Cerebellar cortex (tissue), 1 donor: ENCODE data around the gene LCN10.

Experiments
- DNase-seq: peaks from one replicate; pipeline ENCODE4 v3.0.0-alpha.2; 2015; ENCODE audit warnings: low spot score

Gene LCN10

GRCh38 chr9:136754626-136755301, 12.0 kb upstream of the LCN10 start:
- DNase-seq = no peak

GRCh38 chr9:136754059-136754572, 11.4 kb upstream of the LCN10 start:
- DNase-seq = no peak

GRCh38 chr9:136753371-136754058, 10.8 kb upstream of the LCN10 start:
- no peak for DNase-seq

- no peak for DNase-seq
Measured at GRCh38 chr9:136751814-136752213, 9.1 kb upstream of the LCN10 start.

- DNase-seq = no peak
Measured at GRCh38 chr9:136751244-136751643, 8.5 kb upstream of the LCN10 start.

- no peak for DNase-seq
Measured at GRCh38 chr9:136750526-136750925, 7.8 kb upstream of the LCN10 start.

GRCh38 chr9:136748666-136749611, 6.2 kb upstream of the LCN10 start:
- no peak for DNase-seq

- no peak for DNase-seq
Measured at GRCh38 chr9:136748201-136748600, 5.5 kb upstream of the LCN10 start, which contains the start of gene LCN6. Gene LCN6 (minus strand): TSS chr9:136748525. CDS start chr9:136748483, 42 bp downstream.

- no peak for DNase-seq
Measured at GRCh38 chr9:136747161-136748060, 4.7 kb upstream of the LCN10 start.

- DNase-seq = no peak
Measured at GRCh38 chr9:136746621-136747020, 3.9 kb upstream of the LCN10 start.

- DNase-seq = no peak
Measured at GRCh38 chr9:136746155-136746490, 3.4 kb upstream of the LCN10 start.

- no peak for DNase-seq
Measured at GRCh38 chr9:136745389-136746154, 2.8 kb upstream of the LCN10 start.

- DNase-seq = no peak
Measured at GRCh38 chr9:136744773-136745172, 2.0 kb upstream of the LCN10 start.

GRCh38 chr9:136743639-136744211, 985 bp upstream of the LCN10 start:
- DNase-seq = no peak

GRCh38 chr9:136741883-136742571, 713 bp downstream of the LCN10 start:
- DNase-seq = no peak

- DNase-seq = no peak
Measured at GRCh38 chr9:136740971-136741882, 1.5 kb downstream of the LCN10 start.

- DNase-seq = no peak
Measured at GRCh38 chr9:136740491-136740890, 2.2 kb downstream of the LCN10 start.

- DNase-seq = no peak
Measured at GRCh38 chr9:136740069-136740468, 2.7 kb downstream of the LCN10 start.

- no peak for DNase-seq
Measured at GRCh38 chr9:136739509-136739908, 3.2 kb downstream of the LCN10 start.
